HG03280 (cell line): ENCODE results near the gene ZCWPW1.
"Not testable (repeated sequence)": the region's sequence is repeated elsewhere in the genome, so short reads cannot be mapped to it uniquely, and the experiment has no call there.

ENCODE experiments used
- ATAC-seq: cut with Tn5 transposase; IDR thresholded peaks from one replicate; pipeline ENCODE4 v1.9.1; 2021; ENCODE audit warnings: mild to moderate bottlenecking, moderate library complexity; ENCODE audit not compliant: unreplicated experiment

The ZCWPW1 gene

DNA sequence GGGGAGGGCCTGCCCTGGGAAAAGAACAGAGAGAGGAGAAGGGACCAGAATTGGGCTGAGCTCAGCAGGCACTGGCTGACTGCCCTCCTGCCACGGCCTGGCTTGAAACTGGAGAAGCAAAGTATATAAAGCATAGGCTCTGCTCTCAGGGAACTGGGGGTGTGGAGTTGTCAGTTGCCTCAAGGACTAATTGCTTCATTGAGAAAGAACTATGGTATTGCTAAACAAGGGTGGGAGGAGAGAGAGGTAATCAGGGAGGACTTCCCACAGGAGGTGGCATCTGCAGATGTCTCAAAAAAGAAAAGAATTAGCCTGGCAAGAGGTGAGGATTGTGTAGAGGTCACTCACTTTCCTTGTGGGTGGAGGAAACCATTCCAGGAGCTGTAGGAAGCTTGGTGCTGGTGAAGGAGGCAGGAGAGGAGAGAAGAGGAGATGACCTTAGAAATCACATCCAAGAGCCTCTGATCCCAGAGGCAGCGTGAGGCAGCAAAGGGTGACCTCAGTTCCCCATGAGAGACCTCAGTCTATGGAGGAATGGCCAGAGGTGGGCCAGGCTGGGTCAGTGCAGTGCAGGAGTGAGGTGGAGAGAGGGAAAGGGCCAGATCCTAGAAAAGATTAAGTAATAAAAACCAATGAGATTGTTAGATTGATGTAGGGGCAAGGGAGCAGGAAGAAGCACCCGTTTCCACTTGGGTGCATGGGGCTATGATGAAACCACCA lies 68.2 kb downstream of the ZCWPW1 start:
- ATAC-seq = no peak

- no peak for ATAC-seq
These were observed 69.7 kb downstream of the ZCWPW1 start for GRCh38 chr7:100358857-100359212.

DNA sequence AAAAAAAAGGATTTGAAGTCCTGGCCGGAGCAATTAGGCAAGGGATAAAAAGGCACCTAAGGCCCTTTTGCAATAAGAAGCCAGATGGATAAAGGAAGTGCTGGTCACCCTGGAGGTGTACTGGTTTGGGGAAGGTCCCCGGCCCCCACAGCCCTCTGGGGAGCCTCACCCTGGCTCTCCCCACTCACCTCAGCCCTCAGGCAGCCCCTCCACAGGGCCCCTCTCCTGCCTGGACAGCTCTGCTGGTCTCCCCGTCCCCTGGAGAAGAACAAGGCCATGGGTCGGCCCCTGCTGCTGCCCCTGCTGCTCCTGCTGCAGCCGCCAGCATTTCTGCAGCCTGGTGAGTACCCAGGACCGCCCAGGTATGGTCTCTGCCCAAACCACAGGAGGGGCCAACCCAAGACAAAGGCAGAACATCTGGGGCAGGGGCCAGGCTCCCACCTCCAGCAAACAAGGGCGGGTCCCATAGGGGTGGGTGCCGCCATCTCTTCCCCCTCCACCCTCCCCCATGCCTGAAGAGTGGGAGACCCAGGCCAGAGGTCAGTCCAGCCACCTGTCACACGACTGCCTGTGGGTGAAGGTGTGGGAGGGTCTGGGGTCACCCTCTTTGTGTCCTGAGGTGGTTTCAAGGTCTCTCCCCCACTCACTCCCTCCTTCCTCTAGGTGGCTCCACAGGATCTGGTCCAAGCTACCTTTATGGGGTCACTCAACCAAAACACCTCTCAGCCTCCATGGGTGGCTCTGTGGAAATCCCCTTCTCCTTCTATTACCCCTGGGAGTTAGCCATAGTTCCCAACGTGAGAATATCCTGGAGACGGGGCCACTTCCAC lies 70.3 kb downstream of the ZCWPW1 start, which contains the start of gene PILRB:
PILRB (plus strand) TSS at position 91 of the 830 bp plus-strand sequence; CDS start at position 277, 186 bp downstream.
- ATAC-seq = no peak

GRCh38 chr7:100357131-100357561 lies 71.4 kb downstream of the ZCWPW1 start:
- ATAC-seq = no peak

GRCh38 chr7:100356416-100357068 lies 72.0 kb downstream of the ZCWPW1 start:
- no peak for ATAC-seq

- no peak for ATAC-seq
These were observed 74.7 kb downstream of the ZCWPW1 start for GRCh38 chr7:100353685-100354330.

DNA sequence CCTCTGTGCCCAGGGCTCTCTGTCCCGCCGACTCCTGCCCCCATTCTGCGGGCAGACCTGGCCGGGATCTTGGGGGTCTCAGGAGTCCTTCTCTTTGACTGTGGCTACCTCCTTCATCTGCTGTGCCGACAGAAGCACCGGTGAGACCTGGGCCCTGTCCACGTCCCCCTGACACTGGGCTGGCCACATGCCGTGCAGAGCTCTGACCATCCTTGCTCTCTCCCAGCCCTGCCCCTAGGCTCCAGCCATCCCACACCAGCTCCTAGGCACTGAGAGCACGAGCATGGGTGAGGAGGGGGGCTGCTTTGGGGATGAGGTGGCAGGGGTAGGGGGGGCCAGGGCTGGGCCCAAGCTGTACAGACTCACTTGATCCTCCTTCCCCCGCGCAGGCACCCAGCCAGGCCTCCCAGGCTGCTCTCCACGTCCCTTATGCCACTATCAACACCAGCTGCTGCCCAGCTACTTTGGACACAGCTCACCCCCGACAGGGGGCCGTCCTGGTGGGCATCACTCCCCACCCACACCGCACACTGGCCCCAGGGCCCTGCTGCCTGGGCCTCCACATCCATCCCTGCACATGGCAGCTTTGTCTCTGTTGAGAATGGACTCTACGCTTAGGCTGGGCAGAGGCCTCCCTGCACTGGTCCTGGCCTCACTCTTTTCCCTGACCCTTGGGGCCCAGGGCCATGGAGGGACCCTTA lies 75.4 kb downstream of the ZCWPW1 start:
- ATAC-seq = no peak

- not testable (repeated sequence) for ATAC-seq
These were observed 76.2 kb downstream of the ZCWPW1 start for GRCh38 chr7:100352230-100352781.

DNA sequence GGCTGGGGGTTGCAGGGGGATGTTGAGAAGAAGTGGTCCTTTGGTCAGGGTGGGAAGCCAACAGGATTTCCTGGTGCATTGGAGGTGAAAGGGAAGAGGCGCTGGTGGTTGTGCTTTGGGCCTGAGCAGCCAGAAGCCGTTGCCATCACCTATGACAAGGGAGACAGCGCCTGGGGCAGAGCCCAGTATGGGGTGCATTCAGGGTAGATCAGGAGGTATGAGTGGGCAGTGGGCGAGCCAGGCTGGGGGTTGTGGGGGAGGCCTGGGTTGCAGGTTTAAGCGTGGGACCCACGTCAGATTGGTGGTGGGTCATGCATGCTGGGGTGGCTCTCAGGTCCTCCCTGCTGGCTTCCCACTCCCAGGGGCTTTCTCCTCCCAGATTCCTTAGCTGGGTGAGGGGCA lies 76.8 kb downstream of the ZCWPW1 start:
- no peak for ATAC-seq
